IPS-18c (cell line): Measurements from ENCODE around the gene TBC1D14.
"Not testable (repeated sequence)": the region's sequence is repeated elsewhere in the genome, so short reads cannot be mapped to it uniquely, and the experiment has no call there.

Source experiments
- H3K4me3 ChIP-seq: 2 replicates; pipeline ENCODE4 v1.7.0; 2013; ENCODE audit warnings: low read depth, mild to moderate bottlenecking, low read length, moderate library complexity; ENCODE audit not compliant: insufficient read depth
- H3K9me3 ChIP-seq: one replicate; pipeline ENCODE4 v1.6.1; 2013; ENCODE audit warnings: mild to moderate bottlenecking, low read length, moderate library complexity; ENCODE audit not compliant: control insufficient read depth, insufficient read depth

TBC1D14 gene

GRCh38 chr4:6902318-6903042 is 7.1 kb upstream of the TBC1D14 start:
- Histone ChIP-seq H3K4me3 (no peak overlapping the region), H3K9me3 (no peaks in the 10 kb centered on the region)

GRCh38 chr4:6905516-6906445 is 3.8 kb upstream of the TBC1D14 start:
- H3K4me3 ChIP-seq, result no peak overlapping the region
- no peaks in the 10 kb centered on the region for H3K9me3 ChIP-seq

- H3K9me3 ChIP-seq, H3K4me3 ChIP-seq: not testable (repeated sequence)
Measured at GRCh38 chr4:6906486-6906885, 3.1 kb upstream of the TBC1D14 start.

- Histone ChIP-seq H3K9me3 (no peaks in the 10 kb centered on the region), H3K4me3 (no peak overlapping the region)
Measured at GRCh38 chr4:6907658-6908191, 1.9 kb upstream of the TBC1D14 start.

GRCh38 chr4:6908432-6909112 is 1.1 kb upstream of the TBC1D14 start:
- no peaks in the 10 kb centered on the region for H3K9me3 ChIP-seq
- H3K4me3 ChIP-seq, result peak overlapping the region; percentile 92

- H3K9me3 ChIP-seq, result no peaks in the 10 kb centered on the region
Measured at GRCh38 chr4:6909970-6910339, 329 bp downstream of the TBC1D14 start.

GRCh38 chr4:6910340-6910959 is 824 bp downstream of the TBC1D14 start:
- Histone ChIP-seq H3K9me3 (no peaks in the 10 kb centered on the region), H3K4me3 (peak overlapping the region; percentile 92)

More at GRCh38 chr4:6909970-6910339, 329 bp downstream of the TBC1D14 start:
- peak overlapping the region; percentile 92 for H3K4me3 ChIP-seq

GRCh38 chr4:6910960-6911874 is 1.6 kb downstream of the TBC1D14 start:
- Histone ChIP-seq H3K4me3 (no peak overlapping the region), H3K9me3 (no peaks in the 10 kb centered on the region)

GRCh38 chr4:6911917-6912316 is 2.3 kb downstream of the TBC1D14 start:
- H3K4me3 ChIP-seq, H3K9me3 ChIP-seq: not testable (repeated sequence)

- H3K9me3 ChIP-seq, result no peaks in the 10 kb centered on the region
- H3K4me3 ChIP-seq, result no peak overlapping the region
Measured at GRCh38 chr4:6912441-6912840, 2.8 kb downstream of the TBC1D14 start.

GRCh38 chr4:6913350-6913905 is 3.8 kb downstream of the TBC1D14 start:
- Histone ChIP-seq H3K4me3 (no peak overlapping the region), H3K9me3 (no peaks in the 10 kb centered on the region)

GRCh38 chr4:6914448-6914847 is 4.8 kb downstream of the TBC1D14 start:
- Histone ChIP-seq H3K4me3 (no peak overlapping the region), H3K9me3 (no peaks in the 10 kb centered on the region)

- Histone ChIP-seq H3K9me3 (no peaks in the 10 kb centered on the region), H3K4me3 (no peak overlapping the region)
Measured at GRCh38 chr4:6915041-6916005, 5.7 kb downstream of the TBC1D14 start.

- H3K4me3 ChIP-seq, result no peak overlapping the region
- H3K9me3 ChIP-seq, result no peaks in the 10 kb centered on the region
Measured at GRCh38 chr4:6916069-6916586, 6.5 kb downstream of the TBC1D14 start.
